ENCODE measurements around the gene IQCH.
"Not testable (repeated sequence)": the region's sequence is repeated elsewhere in the genome, so short reads cannot be mapped to it uniquely, and the experiment has no call there.

The IQCH gene

DNA sequence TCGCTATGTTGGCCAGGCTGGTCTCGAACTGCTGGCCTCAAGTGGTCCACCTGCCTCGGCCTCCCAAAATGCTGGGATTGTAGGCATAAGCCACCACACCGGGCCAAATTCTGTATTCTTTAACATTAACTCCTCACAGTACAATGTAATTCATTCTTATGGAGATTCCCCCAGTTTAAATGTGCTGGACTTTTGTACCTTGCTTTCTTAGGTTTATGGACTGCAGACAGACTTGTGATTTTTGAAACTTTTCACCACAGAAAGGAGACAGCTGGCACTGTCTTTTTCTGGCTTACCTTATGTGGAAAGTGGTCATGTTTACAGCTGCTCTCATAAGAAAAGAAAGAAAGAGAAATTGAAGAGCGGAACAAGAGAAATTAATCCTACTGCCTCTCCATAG lies 103.8 kb downstream of the IQCH start:
- no peak overlapping the region for H3K4me3 ChIP-seq (ENCODE audit: low read depth, low read length)
- no peak for DNase-seq (ENCODE audit: low read depth)
- TF ChIP-seq, protein P1, sequence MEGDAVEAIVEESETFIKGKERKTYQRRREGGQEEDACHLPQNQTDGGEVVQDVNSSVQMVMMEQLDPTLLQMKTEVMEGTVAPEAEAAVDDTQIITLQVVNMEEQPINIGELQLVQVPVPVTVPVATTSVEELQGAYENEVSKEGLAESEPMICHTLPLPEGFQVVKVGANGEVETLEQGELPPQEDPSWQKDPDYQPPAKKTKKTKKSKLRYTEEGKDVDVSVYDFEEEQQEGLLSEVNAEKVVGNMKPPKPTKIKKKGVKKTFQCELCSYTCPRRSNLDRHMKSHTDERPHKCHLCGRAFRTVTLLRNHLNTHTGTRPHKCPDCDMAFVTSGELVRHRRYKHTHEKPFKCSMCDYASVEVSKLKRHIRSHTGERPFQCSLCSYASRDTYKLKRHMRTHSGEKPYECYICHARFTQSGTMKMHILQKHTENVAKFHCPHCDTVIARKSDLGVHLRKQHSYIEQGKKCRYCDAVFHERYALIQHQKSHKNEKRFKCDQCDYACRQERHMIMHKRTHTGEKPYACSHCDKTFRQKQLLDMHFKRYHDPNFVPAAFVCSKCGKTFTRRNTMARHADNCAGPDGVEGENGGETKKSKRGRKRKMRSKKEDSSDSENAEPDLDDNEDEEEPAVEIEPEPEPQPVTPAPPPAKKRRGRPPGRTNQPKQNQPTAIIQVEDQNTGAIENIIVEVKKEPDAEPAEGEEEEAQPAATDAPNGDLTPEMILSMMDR (IDR thresholded peaks at IDR 0.05; ENCODE audit: low read depth, low read length, missing control alignments) = no peak
- in situ Hi-C loops (cut with HindIII; ENCODE audit: low sequenced_read_pairs) = no loop called here

DNA sequence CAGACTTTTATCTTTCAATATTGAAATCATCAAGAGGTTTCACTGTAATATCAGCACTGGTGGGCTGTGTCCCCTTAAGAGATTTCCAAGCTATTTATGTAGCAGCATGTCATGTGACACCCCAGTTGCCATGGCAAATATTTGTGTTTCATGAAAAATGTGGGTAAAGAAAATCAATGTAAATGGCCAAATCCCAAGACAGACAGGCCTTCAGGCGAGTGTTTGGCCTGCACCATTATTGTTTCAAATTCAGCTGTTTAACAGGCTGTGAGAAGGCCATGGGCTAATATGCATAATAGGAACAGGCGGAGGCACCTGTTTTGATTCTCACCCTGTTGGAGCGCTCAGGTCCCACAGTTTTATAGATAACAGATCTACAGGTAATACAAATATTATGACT lies 104.2 kb downstream of the IQCH start:
- no peak overlapping the region for H3K4me3 ChIP-seq (ENCODE audit: low read depth, low read length)
- in situ Hi-C loops (cut with HindIII; ENCODE audit: low sequenced_read_pairs) = no loop called here
- TF ChIP-seq, protein P1 (IDR thresholded peaks at IDR 0.05; ENCODE audit: low read depth, low read length, missing control alignments) = no peak
- DNase-seq (ENCODE audit: low read depth) = no peak

DNA sequence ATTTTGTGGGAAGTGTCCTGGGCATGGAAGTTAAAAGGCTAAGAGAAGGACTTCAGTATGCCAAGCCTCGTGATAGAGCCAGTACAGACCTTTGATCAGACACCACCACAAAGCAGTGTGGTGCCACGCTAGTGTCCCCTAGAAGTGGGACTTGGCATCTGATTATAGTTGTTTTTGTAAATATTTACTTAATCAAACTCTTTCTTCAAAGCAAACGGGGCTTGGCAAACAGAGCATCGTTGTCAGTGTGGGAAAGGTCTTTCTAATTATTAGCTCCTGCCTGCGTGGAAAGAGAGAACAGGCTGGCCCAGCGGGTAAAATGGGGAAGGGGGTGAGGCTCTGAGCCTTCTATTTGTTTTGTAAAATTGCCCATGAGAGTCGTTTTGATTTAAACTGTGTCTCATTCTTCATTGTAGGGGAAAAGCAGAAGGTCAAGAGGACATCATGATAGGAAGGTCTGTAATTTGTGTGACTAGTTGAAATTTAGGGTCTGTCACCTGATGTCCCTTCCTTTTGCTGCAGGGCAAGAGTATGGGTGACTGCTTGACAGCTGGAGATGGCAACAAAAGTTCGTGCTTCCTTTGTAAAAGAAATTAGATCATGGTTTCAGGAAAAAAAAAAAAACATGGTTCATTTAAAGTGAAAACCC lies 105.0 kb downstream of the IQCH start:
- TF ChIP-seq, protein P1 (IDR thresholded peaks at IDR 0.05; ENCODE audit: low read depth, low read length, missing control alignments) = no peak
- no peak for DNase-seq (ENCODE audit: low read depth)
- in situ Hi-C loops (cut with HindIII; ENCODE audit: low sequenced_read_pairs) = no loop called here
- H3K4me3 ChIP-seq (ENCODE audit: low read depth, low read length) = no peak overlapping the region

DNA sequence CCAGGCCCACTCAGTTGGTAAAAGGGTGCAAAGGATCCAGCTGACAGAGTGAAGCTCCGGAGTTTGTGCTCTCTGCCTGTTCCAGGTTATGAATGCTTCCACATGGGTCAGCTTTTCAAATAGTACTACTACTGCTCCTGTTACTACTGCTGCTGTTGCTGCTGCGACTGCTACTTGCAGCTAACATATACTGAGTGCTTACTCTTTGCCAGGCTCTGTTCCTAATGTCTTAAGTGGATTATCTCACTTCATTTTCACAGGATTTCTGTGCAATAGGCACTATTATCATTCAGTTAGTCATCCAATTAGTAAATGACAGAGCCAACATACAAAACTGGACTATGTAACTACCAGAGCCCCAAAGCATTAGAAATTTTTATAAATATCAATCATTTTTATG lies 106.5 kb downstream of the IQCH start:
- TF ChIP-seq, protein P1 (IDR thresholded peaks at IDR 0.05; ENCODE audit: low read depth, low read length, missing control alignments) = no peak
- in situ Hi-C loops (cut with HindIII; ENCODE audit: low sequenced_read_pairs) = no loop called here
- H3K4me3 ChIP-seq (ENCODE audit: low read depth, low read length) = no peak overlapping the region
- no peak for DNase-seq (ENCODE audit: low read depth)

DNA sequence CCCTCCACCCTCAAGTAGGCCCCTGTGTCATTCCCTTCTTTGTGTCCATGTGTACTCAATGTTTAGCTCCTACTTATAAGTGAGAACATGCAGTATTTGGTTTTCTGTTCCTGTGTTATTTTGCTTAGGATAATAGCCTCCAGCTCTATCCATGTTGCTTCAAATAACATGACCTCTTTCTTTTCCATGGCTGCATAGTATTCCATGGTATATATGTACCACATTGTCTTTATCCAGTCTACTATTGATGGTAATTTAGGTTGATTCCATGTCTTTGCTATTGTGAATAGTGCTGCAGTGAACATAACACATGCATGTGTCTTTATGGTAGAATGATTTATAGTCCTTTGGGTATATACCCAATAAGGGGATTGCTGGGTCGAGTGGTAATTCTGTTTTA lies 109.1 kb downstream of the IQCH start:
- DNase-seq (ENCODE audit: low read depth); H3K4me3 ChIP-seq (ENCODE audit: low read depth, low read length); in situ Hi-C loops (cut with HindIII; ENCODE audit: low sequenced_read_pairs): not testable (repeated sequence)

DNA sequence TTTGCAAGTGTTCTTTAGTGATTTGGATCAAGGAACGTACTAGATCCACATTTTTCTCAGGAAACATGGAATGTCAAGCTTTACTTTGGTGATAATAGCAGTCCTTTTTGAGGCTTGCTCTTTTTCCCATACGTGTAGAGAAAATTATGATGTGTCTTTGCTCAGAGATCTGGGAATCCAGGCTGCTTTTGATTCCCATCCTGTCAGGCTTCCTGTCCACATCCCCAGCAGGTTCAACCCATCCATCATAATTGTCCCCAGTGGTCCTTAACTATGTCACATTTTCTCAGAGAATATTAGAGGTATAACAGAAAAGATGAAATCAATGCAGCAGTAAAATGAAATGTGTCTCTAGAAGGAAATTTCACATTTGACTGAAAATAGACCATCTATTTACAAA lies 111.4 kb downstream of the IQCH start:
- TF ChIP-seq, protein P1 (IDR thresholded peaks at IDR 0.05; ENCODE audit: low read depth, low read length, missing control alignments) = no peak
- H3K4me3 ChIP-seq (ENCODE audit: low read depth, low read length) = no peak overlapping the region
- no peak for DNase-seq (ENCODE audit: low read depth)
- in situ Hi-C loops (cut with HindIII; ENCODE audit: low sequenced_read_pairs) = no loop called here

DNA sequence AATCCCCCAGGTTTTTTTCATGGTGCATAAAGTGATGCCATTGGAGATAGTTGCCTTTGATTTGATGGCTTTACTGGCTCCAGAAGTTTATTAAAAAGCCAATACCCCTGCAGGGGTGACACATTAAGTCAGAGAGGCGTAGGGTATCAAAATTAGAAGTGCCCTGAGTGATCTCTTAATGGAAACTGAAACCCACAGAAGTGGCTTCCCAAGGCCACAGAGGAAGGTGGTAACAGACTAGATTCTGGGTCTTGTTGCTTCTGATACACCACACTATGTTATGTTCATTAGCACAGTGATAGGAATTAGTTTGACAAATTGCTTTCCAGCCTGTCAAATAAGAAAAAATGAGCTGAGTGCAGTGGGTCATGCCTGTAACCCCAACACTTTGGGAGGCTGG lies 112.3 kb downstream of the IQCH start:
- TF ChIP-seq, protein P1 (IDR thresholded peaks at IDR 0.05; ENCODE audit: low read depth, low read length, missing control alignments) = no peak
- in situ Hi-C loops (cut with HindIII; ENCODE audit: low sequenced_read_pairs) = no loop called here
- H3K4me3 ChIP-seq (ENCODE audit: low read depth, low read length) = no peak overlapping the region
- DNase-seq (ENCODE audit: low read depth) = no peak
